Ramos (cell line): ENCODE data around the gene DYNC1LI1.

Experiments used
- in situ Hi-C: fragments of 300-500 bp; cut with MboI; formaldehyde crosslinking; loops from one replicate; pipeline ENCODE4 v1.14.3; 2022; ENCODE audit warnings: low sequenced_read_pairs; ENCODE audit not compliant: unreplicated experiment

DYNC1LI1 gene

DNA sequence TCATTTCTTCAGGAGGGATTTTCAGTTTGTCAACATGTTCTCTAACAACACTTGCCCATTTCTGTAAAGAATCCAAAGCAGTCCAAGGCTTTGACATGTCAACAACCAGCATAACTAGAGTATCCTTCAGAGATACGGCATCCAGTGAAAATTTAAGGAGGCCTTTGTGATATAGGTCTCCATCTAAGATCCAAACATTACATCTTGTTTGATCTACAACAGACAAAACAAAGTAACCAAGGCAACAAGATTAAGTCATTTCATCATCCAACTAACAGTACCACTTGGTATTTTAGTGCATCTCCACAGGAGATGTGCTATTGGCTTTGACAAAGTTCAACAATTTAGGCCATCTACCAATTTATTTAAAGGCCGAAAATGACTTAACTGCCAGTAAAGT, 25.8 kb downstream of the DYNC1LI1 start:
- in situ Hi-C loops, result no loop called here

DNA sequence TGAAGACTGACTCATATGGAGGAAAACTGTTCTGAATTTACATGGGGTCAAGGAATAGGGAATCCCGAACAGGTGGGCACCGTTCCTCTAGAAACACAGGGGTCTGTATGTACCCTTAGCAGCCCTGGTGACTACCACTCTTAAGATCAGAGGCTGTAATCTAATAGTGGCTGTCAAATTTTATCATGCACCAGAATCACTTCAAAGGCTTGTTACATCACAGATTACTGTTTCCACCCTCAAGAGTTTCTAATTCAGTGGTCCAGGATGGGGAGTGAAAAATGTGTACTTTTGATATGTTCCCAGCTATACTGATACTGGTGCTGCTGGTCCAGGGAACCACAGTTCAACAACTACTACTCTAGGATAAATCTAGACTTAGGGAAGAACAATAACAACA, 27.9 kb downstream of the DYNC1LI1 start:
- in situ Hi-C loops, result no loop called here

DNA sequence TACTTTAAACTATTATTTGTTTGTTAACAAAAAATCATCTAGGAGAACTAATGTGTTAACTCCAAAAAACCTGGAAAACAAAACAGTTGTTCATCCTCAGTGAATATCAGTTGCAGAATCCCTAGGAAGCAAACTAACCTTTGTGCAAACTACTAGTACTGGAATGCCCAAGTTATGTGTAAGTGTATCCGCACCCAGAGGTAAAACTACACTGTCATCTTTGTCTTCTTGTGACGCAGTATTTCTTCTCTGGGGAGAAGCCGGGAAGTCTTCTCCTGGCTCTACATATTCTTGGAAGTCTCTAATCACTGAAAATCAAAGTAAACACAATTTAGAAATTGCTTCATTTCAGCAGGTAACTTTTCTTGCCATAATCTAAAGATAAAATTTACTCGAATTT, 29.8 kb downstream of the DYNC1LI1 start:
- in situ Hi-C loops, result no loop called here

DNA sequence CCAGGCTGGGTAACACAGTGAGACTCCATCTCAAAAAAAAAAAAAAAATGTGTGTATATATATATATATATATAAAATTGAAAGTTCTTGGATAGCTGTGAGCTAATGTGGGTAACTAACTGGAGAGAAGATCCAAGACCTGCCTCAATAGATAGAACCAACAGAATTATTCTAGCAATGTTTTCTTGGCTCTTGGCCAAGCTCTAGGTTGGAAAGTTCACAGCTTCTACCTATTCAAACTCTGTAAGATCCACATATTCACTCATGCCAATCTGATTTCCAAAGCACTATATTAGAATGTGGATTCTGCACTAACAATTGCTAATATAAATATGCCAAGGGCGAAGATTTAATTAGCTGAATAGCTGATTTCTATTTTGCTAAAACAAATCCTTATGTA, 38.2 kb downstream of the DYNC1LI1 start:
- in situ Hi-C loops, result no loop called here

DNA sequence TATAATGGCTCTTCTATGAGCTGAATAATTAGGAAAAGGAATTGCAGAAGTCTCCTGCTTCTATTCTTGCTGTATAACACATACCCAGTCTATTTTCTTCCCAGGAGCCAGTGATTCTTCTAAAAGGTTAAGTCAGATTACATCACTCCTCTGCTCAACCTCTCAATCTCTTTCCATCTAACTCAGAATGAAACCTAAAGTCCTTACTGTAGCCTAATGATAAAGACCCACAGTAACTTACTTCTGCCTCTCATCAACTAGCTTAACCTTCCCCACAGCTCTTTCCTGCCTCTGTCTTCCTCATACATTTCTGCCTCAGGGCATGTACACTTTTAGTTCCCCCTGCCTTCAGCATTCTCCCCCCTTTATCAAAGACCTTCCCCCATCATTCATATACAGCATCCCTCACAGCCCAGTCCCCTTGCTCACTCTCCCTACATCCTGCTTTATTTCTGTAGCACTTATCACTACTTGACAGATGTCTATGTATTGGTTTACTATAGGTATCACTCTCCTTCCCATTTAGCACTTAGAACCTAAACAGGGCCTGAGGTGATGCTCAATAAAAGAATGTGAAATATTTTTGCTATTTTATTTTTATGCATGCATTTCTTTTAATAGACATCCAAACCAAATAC, 39.5 kb downstream of the DYNC1LI1 start:
- in situ Hi-C loops, result no loop called here

DNA sequence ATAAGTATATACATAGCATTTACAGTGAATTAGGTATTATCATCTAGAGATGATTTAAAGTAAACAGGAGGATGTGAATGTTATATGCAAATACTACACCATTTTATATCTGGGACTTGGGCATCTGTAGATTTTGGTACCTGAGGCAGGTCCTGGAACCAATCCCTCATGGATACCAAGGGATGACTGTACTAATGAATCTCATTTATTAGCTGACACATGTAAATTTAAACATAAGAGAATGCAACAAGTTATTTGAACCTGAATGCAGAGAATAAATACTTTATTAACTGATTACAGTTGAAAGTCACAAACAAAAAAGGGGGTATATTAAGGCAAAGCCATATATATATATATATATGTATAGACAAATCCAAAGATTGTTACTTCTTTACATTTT, 44.9 kb downstream of the DYNC1LI1 start:
- in situ Hi-C loops, result no loop called here

DNA sequence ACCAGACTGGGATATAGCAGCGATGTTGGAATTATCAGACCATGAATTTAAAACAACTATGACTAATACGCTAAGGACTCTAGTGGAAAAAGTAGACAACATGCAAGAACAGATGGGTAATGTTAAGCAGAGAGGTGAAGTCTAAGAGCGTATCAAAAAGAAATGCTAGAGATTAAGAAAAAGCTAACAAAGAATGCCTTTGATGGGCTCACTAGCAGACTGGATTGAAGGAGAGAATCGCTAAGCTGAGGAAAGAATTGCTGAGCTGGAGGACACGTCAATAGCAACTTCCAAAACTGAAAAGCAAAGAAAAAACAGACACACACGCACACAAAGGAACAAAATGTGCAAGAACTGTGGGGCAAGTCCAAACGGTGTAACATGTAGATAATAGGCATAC, 48.0 kb downstream of the DYNC1LI1 start:
- in situ Hi-C loops, result loop anchor here (25.0 kb wide), 1 partner anchor 565 kb away; the partner anchor contains the start of genes GLB1 and TMPPE

DNA sequence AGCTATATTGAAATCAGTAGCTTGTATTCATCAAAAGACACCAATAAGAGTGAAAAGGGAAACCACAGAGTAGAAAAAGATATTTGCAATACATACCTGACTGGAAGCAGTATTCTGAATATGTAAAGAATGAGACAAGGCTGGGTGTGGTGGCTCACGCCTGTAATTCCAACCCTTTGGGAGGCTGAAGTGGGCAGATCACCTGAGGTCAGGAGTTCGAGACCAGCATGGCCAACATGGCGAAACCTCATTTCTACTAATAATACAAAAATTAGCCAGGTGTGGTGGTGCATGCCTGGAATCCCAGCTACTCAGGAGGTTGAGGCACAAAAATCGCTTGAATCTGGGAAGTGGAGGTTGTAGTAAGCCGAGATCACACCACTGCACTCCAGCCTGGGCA, 51.7 kb downstream of the DYNC1LI1 start:
- in situ Hi-C loops, result loop anchor here (10.0 to 25.0 kb wide), 2 partner anchors 416 to 568 kb away; partner anchors contain the start of genes GLB1 and TMPPE

DNA sequence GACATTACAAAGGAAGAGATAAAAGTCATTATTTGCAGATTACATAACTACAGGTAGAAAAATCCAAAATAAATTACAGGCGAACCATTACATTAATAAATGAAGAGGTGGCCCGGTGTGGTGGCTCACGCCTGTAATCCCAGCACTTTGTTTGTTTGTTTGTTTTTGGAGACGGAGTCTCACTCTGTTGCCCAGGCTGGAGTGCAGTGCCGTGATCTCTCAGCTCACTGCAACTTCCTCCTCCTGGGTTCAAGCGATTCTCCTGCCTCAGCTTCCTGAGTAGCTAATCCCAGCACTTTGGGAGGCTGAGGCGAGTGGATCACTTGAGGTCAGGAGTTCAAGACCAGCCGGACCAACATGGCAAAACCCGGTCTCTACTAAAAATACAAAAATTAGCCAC, 53.9 kb downstream of the DYNC1LI1 start:
- in situ Hi-C loops, result loop anchor here (10.0 to 25.0 kb wide), 2 partner anchors 418 to 571 kb away; partner anchors contain the start of genes GLB1 and TMPPE

DNA sequence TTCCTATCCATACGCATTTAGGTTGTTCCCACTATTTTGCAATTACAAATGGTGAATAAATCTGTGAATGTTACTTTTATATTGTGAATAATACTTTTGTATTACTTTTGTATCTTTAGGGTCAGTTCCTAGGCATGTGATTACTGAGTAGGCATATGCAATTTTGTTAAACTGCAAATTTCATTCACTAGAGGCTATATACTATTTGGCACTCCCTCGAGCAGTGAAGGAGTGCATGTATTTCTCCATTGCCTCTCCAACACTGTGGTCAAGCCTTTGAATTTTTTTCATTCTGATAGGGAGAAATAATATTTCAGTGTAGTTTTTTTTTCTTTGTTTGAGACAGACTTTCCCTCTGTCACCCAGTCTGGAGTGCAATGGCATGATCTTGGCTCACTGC, 59.7 kb downstream of the DYNC1LI1 start:
- in situ Hi-C loops, result loop anchor here (10.0 to 25.0 kb wide), 2 partner anchors 424 to 576 kb away; partner anchors contain the start of genes GLB1 and TMPPE

DNA sequence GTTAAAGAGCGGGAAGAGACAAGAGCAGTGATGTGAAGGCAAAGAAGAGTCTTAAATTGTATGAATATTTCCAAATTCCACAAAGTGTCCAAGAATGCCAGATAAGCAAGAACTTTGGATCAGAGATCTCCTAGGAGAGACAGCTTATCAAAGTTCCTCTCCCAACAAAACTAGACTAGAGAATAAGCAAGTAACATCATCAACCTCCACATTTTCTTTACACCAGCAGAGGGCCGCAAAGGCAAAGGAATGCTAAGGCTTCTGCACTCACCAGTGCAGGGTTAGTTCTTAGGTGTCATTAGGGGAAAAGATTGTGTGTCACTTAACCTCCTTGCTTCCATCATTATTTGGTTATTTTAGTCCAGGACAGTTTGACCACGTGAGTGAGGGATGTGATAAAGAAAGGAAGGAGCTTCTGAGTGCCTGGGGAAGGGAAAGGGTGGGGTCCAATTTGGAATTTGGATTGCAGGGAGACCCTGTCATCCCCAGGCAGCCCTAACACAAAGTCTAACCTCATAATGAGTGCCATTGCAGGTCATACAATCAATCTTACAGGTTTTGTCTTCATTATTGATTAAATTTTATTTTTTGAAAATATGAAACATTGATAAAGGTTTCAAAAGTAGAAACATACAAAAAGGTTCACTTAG, 60.5 kb downstream of the DYNC1LI1 start:
- in situ Hi-C loops, result loop anchor here (10.0 to 25.0 kb wide), 2 partner anchors 425 to 577 kb away; partner anchors contain the start of genes GLB1 and TMPPE

DNA sequence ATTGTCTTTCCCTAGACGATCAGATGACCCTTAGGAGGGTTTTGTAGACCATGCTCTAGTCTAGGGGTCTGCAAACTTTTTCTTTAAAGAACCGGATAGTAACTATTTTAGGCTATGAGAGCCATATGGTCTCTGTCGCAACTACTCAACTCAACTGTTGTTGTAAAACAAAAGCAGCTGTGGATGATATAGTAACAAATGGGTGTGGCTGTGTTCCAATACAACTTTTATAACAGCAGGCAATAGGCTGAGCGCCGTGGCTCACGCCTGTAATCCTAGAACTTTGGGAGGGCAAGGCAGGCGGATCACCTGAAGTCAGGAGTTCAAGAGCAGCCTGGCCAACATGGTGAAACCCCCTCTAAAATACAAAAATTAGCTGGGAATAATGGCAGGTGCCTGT, 61.9 kb downstream of the DYNC1LI1 start:
- in situ Hi-C loops, result loop anchor here (25.0 kb wide), 1 partner anchor 579 kb away; the partner anchor contains the start of genes GLB1 and TMPPE

DNA sequence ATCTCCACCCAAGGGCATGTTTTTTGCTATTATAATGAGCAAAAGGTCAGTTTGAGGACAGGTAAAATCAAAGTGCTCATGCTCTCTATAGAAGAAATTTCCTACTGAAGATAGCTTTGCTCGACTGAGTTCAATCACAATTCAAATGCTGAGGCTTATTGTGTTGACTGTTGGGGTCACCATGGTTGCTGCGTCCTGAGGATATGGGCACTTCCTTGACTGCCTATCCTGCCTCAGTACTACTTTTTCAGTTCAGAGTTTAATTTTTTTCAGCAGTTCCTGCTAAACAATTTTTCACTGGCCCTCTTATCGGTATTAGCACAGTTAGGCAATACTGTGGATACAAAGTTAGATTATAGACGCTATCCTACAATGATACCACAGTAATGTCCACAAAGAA, 64.2 kb downstream of the DYNC1LI1 start:
- in situ Hi-C loops, result loop anchor here (25.0 kb wide), 1 partner anchor 581 kb away; the partner anchor contains the start of genes GLB1 and TMPPE

DNA sequence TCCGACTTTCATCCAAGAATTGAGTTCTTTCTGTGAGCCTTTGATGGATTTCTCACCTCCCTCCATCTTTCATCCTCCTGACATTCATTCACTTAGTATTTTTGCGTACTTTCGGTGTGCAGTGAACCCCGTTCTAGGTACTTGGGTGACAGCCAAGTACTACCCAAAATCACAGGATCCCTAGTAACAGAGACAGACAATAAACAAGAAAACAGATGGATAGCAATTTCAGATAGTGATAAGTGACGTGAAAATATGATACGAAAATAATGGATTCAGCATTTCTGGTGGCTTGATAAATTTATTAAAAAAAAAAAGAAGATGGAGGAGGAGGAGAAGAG, 67.7 kb downstream of the DYNC1LI1 start:
- in situ Hi-C loops, result loop anchor here (5.0 to 25.0 kb wide), 2 partner anchors 164 to 584 kb away; partner anchors contain the start of genes GLB1 and TMPPE

DNA sequence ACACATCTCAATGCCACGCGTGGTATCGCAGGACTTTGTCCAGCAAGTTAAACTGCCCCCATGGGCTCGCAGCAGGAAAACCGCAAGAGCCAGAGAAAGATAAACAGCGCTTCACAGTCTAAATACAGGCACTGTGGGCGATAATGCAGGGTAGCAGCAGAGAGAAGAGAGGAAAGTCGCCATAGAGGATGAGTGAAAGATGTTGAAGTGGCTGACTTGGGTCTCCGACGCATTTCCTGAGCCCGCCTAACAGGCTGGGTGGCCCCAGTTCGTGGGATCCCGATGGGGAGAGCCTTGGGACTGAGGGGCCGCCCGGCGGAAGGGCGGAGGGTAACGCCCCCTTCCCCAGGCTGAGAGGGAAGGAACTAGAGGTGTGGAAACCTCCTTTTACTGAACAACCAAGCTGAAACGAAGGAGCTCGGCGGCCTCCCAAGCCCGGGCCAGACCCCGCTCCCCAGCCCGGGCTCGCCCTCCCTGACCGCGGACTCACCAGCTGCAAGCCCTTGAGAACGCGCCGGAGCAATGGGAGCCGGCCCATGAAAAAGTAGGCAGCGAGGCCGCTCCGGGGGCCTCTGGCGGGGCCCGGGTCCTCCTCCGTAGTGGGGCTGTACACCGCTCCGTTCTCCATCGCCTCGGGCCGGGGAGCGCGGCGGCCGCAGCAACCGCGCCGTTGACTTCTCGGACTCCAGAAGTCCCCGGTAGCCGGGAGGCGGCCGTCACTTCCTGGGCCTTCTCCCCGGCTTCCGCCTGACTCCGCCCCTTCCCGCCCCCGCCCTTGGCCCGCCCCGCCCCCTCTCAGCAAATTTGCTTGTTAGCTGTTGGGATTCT, 68.3 kb downstream of the DYNC1LI1 start, which contains the start of gene CMTM6:
Gene CMTM6, minus strand, starts transcription at position 735 of the 828 bp plus-strand sequence. Its CDS starts 107 bp downstream, at position 628.
- in situ Hi-C loops, result loop anchor here (5.0 to 25.0 kb wide), 2 partner anchors 165 to 585 kb away; partner anchors contain the start of genes GLB1 and TMPPE

DNA sequence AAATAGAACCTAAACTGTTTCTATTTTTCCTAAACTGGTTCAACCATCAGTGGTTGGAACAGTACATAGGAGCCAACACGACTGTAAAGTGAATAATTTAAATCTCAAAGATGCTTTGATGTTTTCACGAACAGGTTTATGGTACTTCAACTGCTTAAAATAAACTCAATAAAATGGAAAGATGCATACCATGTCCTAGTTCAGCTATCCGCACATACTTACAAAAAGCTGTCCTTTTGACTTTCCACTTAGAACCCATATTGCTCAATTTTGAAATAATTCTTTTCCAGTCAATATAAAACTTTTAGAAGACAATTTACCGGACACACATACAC, 68.9 kb downstream of the DYNC1LI1 start:
- in situ Hi-C loops, result loop anchor here (5.0 to 25.0 kb wide), 2 partner anchors 166 to 586 kb away; partner anchors contain the start of genes GLB1 and TMPPE

DNA sequence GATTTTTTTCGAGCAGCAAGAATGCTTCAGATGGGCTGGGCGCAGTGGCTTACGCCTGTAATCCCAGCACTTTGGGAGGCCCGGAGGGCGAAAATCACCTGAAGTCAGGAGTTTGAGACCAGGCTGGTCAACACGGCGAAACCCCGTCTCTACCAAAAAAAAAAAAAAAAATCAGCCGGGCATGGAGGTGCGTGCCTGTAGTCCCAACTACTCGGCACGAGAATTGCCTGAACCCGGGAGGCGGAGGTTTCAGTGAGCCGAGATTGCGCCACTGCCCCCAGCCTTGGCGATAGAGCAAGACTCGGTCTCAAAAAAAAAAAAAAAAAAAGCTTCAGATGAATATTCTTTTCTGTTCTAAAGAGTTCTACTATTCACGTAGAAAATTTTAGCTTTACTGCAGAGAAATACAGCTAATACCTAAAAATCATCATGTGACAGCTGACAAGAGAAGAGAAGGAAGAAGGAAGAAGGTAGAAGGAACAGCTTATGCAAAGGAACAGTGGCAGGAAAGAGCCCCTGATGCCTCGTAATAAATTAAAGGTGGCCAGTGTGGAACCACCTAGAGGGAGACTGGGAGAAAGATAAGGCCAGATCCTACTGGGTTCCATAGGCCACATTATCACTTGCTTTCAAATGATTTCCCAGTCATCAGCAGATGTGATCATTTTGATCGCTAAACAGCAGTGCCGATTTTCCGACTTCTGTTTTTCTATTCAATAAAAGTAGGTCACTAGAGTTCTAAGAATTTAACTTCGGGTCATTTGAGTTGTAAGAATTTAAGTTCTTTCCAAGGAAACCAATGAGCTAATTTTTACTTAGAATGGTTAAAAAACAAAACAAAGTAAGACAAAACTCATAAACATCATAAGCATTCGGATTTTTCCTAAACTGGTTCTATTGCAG, 69.5 kb downstream of the DYNC1LI1 start:
- in situ Hi-C loops, result loop anchor here (5.0 to 25.0 kb wide), 2 partner anchors 166 to 586 kb away; partner anchors contain the start of genes GLB1 and TMPPE

DNA sequence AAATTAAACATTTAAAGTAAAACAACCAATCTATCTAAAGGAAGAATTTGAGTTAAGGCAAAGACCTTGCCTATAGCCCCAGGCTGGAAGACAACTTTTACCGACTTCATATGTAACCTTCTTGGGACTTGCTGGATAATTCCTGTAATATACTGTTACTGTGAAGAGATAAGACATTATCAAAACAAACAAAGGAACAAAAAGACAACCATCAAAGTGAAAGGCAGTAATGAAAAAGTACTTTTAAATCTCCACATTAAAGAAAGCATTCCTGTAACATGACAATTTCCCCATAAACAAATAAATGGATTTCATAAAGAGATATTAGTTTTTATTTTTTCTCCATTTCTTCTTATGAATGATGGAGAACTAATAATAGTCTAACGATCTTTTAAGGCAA, 70.4 kb downstream of the DYNC1LI1 start:
- in situ Hi-C loops, result loop anchor here (5.0 to 25.0 kb wide), 2 partner anchors 167 to 587 kb away; partner anchors contain the start of genes GLB1 and TMPPE

DNA sequence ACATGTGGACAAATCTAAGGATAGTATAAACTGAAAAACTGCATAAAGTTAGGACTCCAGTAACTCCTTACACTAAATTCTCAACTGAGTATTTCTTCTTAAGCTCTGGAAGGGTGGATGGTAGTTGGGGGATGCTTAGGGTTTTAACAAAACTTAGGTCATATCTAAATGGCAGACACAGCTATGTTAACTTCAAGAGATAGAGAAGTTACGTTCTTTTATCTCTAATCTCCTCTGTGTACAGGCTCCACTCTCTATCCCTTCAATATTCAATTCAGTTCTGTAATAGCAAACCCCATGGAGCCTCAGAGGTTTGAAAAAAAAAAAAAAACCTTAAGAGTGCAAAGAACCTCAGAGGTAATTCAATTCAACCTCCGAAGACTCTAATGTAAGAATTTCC, 71.1 kb downstream of the DYNC1LI1 start:
- in situ Hi-C loops, result no loop called here
